Measurements from ENCODE around the gene DIABLO.

Gene DIABLO

GRCh38 chr12:122216445-122216844, 9.4 kb downstream of the DIABLO start:
- Histone ChIP-seq H3K36me3 (peaks cover 87% of the 10 kb centered on the region), H3K9me3 (no peaks in the 10 kb centered on the region), H3K27me3 (no peaks in the 10 kb centered on the region), H3K4me3 (ENCODE audit: low read depth, low read length) (no peak overlapping the region), H3K4me1 (no peaks in the 10 kb centered on the region)
- TF ChIP-seq CTCF (IDR thresholded peaks at IDR 0.05; ENCODE audit: low read depth, low read length) = no peak
- DNase-seq = no peak

- no peak for DNase-seq
- Histone ChIP-seq H3K27me3 (no peaks in the 10 kb centered on the region), H3K9me3 (no peaks in the 10 kb centered on the region), H3K4me1 (no peaks in the 10 kb centered on the region), H3K4me3 (ENCODE audit: low read depth, low read length) (no peak overlapping the region), H3K36me3 (peaks cover 85% of the 10 kb centered on the region)
- TF ChIP-seq CTCF (IDR thresholded peaks at IDR 0.05; ENCODE audit: low read depth, low read length) = no peak
Measured at GRCh38 chr12:122215771-122216170, 10.1 kb downstream of the DIABLO start.

GRCh38 chr12:122208073-122208820, 17.6 kb downstream of the DIABLO start:
- Histone ChIP-seq H3K9me3 (no peaks in the 10 kb centered on the region), H3K4me1 (no peaks in the 10 kb centered on the region), H3K27me3 (peaks cover 19% of the 10 kb centered on the region), H3K4me3 (ENCODE audit: low read depth, low read length) (no peak overlapping the region), H3K36me3 (peaks cover 60% of the 10 kb centered on the region)
- TF ChIP-seq CTCF (IDR thresholded peaks at IDR 0.05; ENCODE audit: low read depth, low read length) = no peak
- no peak for DNase-seq

GRCh38 chr12:122207391-122207790, 18.5 kb downstream of the DIABLO start:
- Histone ChIP-seq H3K36me3 (peaks cover 53% of the 10 kb centered on the region), H3K4me3 (ENCODE audit: low read depth, low read length) (no peak overlapping the region), H3K27me3 (peaks cover 19% of the 10 kb centered on the region), H3K9me3 (no peaks in the 10 kb centered on the region), H3K4me1 (peaks cover 6% of the 10 kb centered on the region)
- TF ChIP-seq CTCF (IDR thresholded peaks at IDR 0.05; ENCODE audit: low read depth, low read length) = no peak
- DNase-seq = no peak

- Histone ChIP-seq H3K9me3 (no peaks in the 10 kb centered on the region), H3K27me3 (peaks cover 19% of the 10 kb centered on the region), H3K4me3 (ENCODE audit: low read depth, low read length) (no peak overlapping the region), H3K36me3 (peaks cover 49% of the 10 kb centered on the region), H3K4me1 (peaks cover 7% of the 10 kb centered on the region)
- TF ChIP-seq CTCF (IDR thresholded peaks at IDR 0.05; ENCODE audit: low read depth, low read length) = no peak
- DNase-seq = no peak
Measured at GRCh38 chr12:122206976-122207375, 18.9 kb downstream of the DIABLO start.

- Histone ChIP-seq H3K4me3 (ENCODE audit: low read depth, low read length) (no peak overlapping the region), H3K9me3 (no peaks in the 10 kb centered on the region), H3K4me1 (peaks cover 9% of the 10 kb centered on the region), H3K27me3 (peaks cover 19% of the 10 kb centered on the region), H3K36me3 (peaks cover 44% of the 10 kb centered on the region)
- DNase-seq = no peak
- no peak for TF ChIP-seq CTCF (IDR thresholded peaks at IDR 0.05; ENCODE audit: low read depth, low read length)
Measured at GRCh38 chr12:122206111-122206881, 19.6 kb downstream of the DIABLO start.

Data from BE2C (cell line).